Keratinocyte (primary cell): ENCODE data around the gene PLEKHG2. TPM values are rescaled to one million over a fixed set of nuclear protein-coding genes. Genes with fewer than 3 reads are reported as not detected.

Source experiments
- DNase-seq: peaks from one replicate; pipeline ENCODE4 v3.0.0-alpha.2; 2011; ENCODE audit warnings: low read depth, missing footprints, low spot score
- FAIRE-seq: peaks from 2 replicates; lab custom pipeline; 2011; peaks lifted over from hg19 to GRCh38; lab: Jason Lieb, UNC
- H2AFZ ChIP-seq: 2 replicates; pipeline ENCODE4 v1.6.0; 2012; ENCODE audit warnings: low read length, control low read depth, inconsistent platforms; ENCODE audit not compliant: control insufficient read depth
- H3K27ac ChIP-seq: 2 replicates; pipeline ENCODE4 v1.5.1; 2011; ENCODE audit warnings: low read length; ENCODE audit not compliant: control insufficient read depth, insufficient read depth
- H3K27me3 ChIP-seq: 3 replicates; pipeline ENCODE4 v1.6.0; 2011; ENCODE audit warnings: low read length; ENCODE audit not compliant: control insufficient read depth, insufficient read depth; ENCODE audit errors: extremely low read depth
- H3K36me3 ChIP-seq, 2 experiments: 2 replicates in 1 of 2; 3 replicates in 1 of 2; pipeline ENCODE4 v1.5.1; 2011; ENCODE audit warnings: low read length in 2 of 2, mild to moderate bottlenecking in 1 of 2; ENCODE audit not compliant: control insufficient read depth in 2 of 2, insufficient read depth in 2 of 2; ENCODE audit errors: extremely low read depth in 1 of 2
- H3K4me1 ChIP-seq: 3 replicates; pipeline ENCODE4 v1.5.1; 2011; ENCODE audit warnings: low read length; ENCODE audit not compliant: control insufficient read depth, insufficient read depth; ENCODE audit errors: extremely low read depth
- H3K4me2 ChIP-seq: 3 replicates; pipeline ENCODE4 v1.6.0; 2011; ENCODE audit warnings: low read depth, low read length; ENCODE audit not compliant: control insufficient read depth, insufficient read depth; ENCODE audit errors: extremely low read depth
- H3K4me3 ChIP-seq, 3 experiments: fragments of 200-600 bp in 1 of 3; sonication (generic) in 1 of 3; 2 replicates in 2 of 3; 3 replicates in 1 of 3; pipeline ENCODE4 v1.5.1; 2011 to 2016; ENCODE audit warnings: low read length in 3 of 3, mild to moderate bottlenecking in 3 of 3, control low read depth in 2 of 3, inconsistent platforms in 1 of 3, low read depth in 1 of 3, mixed read lengths in 1 of 3, mixed run types in 1 of 3, moderate library complexity in 1 of 3; ENCODE audit not compliant: control insufficient read depth in 2 of 3, insufficient read depth in 2 of 3; ENCODE audit errors: extremely low read depth in 1 of 3
- H3K79me2 ChIP-seq: 2 replicates; pipeline ENCODE4 v1.6.0; 2012; ENCODE audit warnings: low read length; ENCODE audit not compliant: control insufficient read depth, insufficient read depth
- H3K9ac ChIP-seq: 3 replicates; pipeline ENCODE4 v1.6.0; 2011; ENCODE audit warnings: low read length; ENCODE audit not compliant: control insufficient read depth, insufficient read depth; ENCODE audit errors: extremely low read depth
- H3K9me1 ChIP-seq: 3 replicates; pipeline ENCODE4 v1.6.0; 2011; ENCODE audit warnings: low read length; ENCODE audit not compliant: control insufficient read depth, insufficient read depth; ENCODE audit errors: extremely low read depth
- H3K9me3 ChIP-seq: 2 replicates; pipeline ENCODE4 v1.5.1; 2012; ENCODE audit warnings: low read depth, low read length; ENCODE audit not compliant: control insufficient read depth
- H4K20me1 ChIP-seq: 3 replicates; pipeline ENCODE4 v1.6.0; 2011; ENCODE audit warnings: low read length; ENCODE audit not compliant: control insufficient read depth, insufficient read depth; ENCODE audit errors: extremely low read depth
- EZH2 ChIP-seq: IDR thresholded peaks from one replicate; pipeline ENCODE4 v1.6.1; 2012; ENCODE audit warnings: inconsistent platforms, mild to moderate bottlenecking, low read length, moderate library complexity
- dilution Hi-C: fragments of 300-500 bp; cut with MboI; formaldehyde crosslinking; loops from one replicate; pipeline ENCODE4 v1.7.0; 2020; ENCODE audit warnings: low sequenced_read_pairs; ENCODE audit not compliant: extremely low pct_ligation_motif_present
- polyA plus RNA-seq, 5 experiments: library from polyadenylated mRNA; depleted of rRNA in 3 of 5; stranded (reverse) in 3 of 5; stranded (forward) in 1 of 5; unstranded in 1 of 5; fragments of >200 nt; gene quantifications; 1 replicate in 1 of 5; 2 replicates in 3 of 5; 3 replicates in 1 of 5; pipeline versions ENCODE4 v1.2.1 to v1.2.3, GENCODE V29; 2011 to 2012; ENCODE audit warnings: missing spikeins in 2 of 5, low read depth in 1 of 5, low replicate concordance in 1 of 5
- TF ChIP-seq, protein P1 (sequence below), 3 experiments: IDR thresholded peaks in 1 of 3; conservative IDR thresholded peaks in 1 of 3; optimal IDR thresholded peaks in 1 of 3; 2 replicates in 2 of 3; 3 replicates in 1 of 3; pipeline versions ENCODE3 to v1.5.1; 2011; ENCODE audit warnings: low read length in 3 of 3, mild to moderate bottlenecking in 3 of 3, moderate library complexity in 2 of 3, control low read depth in 1 of 3, inconsistent platforms in 1 of 3; ENCODE audit not compliant: insufficient read depth in 2 of 3; ENCODE audit errors: extremely low read depth in 1 of 3

PLEKHG2 gene
- polyA plus RNA-seq, 1 donor (not counting 4 experiments of a cell fraction or from before 2014, with no cell fraction given): 5.2 TPM

DNA sequence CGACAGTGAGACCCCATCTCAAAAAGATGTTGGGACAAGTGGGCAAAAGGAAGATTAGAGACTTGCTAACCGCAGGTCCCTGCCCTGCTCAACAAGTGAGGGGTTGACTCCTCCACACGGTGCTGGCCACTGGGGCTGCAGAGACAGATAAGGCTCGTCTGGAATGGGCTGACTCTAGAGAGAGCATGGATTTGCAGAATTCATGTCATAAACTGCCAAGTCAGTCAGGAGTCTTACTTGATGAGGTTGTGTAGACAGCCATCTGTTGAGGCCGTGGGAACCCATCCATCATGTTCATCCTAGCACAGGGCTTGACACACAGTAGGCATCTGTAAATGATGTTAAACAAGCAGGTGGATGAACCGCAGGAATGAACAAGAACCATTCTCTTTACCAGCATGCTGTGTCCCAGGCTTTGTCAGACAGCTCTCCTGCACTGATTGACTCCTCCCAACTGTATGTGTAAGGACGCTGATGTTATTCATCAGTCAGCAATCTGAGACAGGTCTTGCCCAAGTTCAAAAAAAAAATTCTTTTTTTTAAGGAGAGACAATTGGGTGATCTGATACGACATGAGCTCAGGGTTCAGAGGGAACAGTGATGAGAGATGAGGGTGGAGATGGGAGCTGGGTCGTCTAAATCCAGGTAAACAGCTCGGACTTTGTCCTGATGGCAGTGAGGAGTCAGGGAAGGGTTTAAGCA lies 30.4 kb upstream of the PLEKHG2 start:
- DNase-seq: no peak

DNA sequence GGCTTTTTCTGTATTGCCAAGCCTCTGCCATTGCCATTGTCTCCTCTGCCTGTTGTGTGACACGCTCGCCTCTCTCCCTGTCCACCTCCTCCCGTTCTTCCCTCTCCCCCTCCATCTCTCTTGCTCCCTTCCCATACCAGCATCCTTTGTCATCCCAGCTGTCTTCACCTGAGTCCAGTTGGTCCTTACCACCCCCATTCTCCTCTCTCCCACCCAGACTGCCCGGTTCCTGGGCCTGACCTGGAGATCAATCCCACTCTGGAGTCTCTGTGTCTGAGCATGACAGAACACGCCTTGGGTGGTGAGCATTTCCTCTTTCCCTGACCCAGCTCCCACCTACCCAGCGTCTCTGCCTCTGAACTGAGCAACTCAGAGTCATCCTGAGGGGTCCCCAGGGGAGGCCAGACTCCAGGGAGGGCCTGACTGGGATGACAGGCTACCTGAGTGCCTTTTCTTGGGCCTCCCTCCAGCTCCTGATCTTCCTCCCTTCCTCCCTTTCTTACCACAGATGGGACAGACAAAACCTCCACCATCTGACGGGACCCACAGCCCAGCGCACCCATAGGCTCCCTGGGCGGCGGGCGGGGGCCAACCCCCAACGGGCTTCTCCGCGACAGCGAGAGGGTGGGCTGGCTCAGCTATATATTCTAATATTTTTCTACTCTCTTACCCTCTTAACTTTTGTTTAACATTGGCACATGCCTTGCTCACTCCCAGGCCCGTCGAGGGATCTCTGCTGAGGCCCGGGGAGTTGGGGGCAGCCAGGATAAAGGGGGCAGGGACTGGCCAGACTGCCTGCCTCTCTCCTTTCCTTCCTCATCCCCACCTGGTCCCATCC lies 29.3 kb upstream of the PLEKHG2 start:
- TF ChIP-seq, protein P1, sequence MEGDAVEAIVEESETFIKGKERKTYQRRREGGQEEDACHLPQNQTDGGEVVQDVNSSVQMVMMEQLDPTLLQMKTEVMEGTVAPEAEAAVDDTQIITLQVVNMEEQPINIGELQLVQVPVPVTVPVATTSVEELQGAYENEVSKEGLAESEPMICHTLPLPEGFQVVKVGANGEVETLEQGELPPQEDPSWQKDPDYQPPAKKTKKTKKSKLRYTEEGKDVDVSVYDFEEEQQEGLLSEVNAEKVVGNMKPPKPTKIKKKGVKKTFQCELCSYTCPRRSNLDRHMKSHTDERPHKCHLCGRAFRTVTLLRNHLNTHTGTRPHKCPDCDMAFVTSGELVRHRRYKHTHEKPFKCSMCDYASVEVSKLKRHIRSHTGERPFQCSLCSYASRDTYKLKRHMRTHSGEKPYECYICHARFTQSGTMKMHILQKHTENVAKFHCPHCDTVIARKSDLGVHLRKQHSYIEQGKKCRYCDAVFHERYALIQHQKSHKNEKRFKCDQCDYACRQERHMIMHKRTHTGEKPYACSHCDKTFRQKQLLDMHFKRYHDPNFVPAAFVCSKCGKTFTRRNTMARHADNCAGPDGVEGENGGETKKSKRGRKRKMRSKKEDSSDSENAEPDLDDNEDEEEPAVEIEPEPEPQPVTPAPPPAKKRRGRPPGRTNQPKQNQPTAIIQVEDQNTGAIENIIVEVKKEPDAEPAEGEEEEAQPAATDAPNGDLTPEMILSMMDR (optimal IDR thresholded peaks at IDR 0.05 in 1 of 3, IDR thresholded peaks at IDR 0.05 in 1 of 3, conservative IDR thresholded peaks at IDR 0.05 in 1 of 3; ENCODE audit: extremely low read depth in 1 of 3, insufficient read depth in 2 of 3, low read length in 3 of 3): no peak
- no peak for TF ChIP-seq EZH2
- Histone ChIP-seq H3K4me2 (no peak overlapping the region), H3K27ac (no peak overlapping the region), H2AFZ (no peak overlapping the region), H3K79me2 (no peaks in the 10 kb centered on the region), H3K9me1 (no peaks in the 10 kb centered on the region), H3K9me3 (no peaks in the 10 kb centered on the region), H3K4me1 (peaks cover 7% of the 10 kb centered on the region), H4K20me1 (peaks cover 3% of the 10 kb centered on the region), H3K27me3 (no peaks in the 10 kb centered on the region), H3K4me3 (no peak overlapping the region), H3K36me3 (peaks cover 41 to 49% of the 10 kb centered on the region in 2 experiments), H3K9ac (no peak overlapping the region)
- FAIRE-seq: no peak
- no peak for DNase-seq
- dilution Hi-C loops: no loop called here

More for the DNA sequence above, 30.4 kb upstream of the PLEKHG2 start:
- FAIRE-seq: peak; percentile 20
- peaks cover 46 to 51% of the 10 kb centered on the region in 2 experiments for H3K36me3 ChIP-seq
- no peak for TF ChIP-seq EZH2
- TF ChIP-seq, protein P1 (optimal IDR thresholded peaks at IDR 0.05 in 1 of 3, IDR thresholded peaks at IDR 0.05 in 1 of 3, conservative IDR thresholded peaks at IDR 0.05 in 1 of 3; ENCODE audit: extremely low read depth in 1 of 3, insufficient read depth in 2 of 3, low read length in 3 of 3): no peak
- no peak overlapping the region for H3K9ac ChIP-seq
- no peaks in the 10 kb centered on the region for H3K79me2 ChIP-seq
- peaks cover 7% of the 10 kb centered on the region for H3K4me1 ChIP-seq
- peaks cover 3% of the 10 kb centered on the region for H4K20me1 ChIP-seq
- H3K4me2 ChIP-seq: no peak overlapping the region
- dilution Hi-C loops: no loop called here
- no peaks in the 10 kb centered on the region for H3K9me3 ChIP-seq
- H3K27me3 ChIP-seq: no peaks in the 10 kb centered on the region
- H3K9me1 ChIP-seq: no peaks in the 10 kb centered on the region
- no peak overlapping the region for H2AFZ ChIP-seq
- no peak overlapping the region for H3K4me3 ChIP-seq
- no peak overlapping the region for H3K27ac ChIP-seq
